Fibroblast of lung (primary cell): ENCODE results near the gene ADAM10.

ENCODE experiments used
- CTCF ChIP-seq, 2 donors: IDR thresholded peaks in 1 of 2; conservative IDR thresholded peaks in 1 of 2; 1 replicate in 1 of 2; 2 replicates in 1 of 2; pipeline ENCODE4 v1.5.1; 2011 to 2012; ENCODE audit warnings: low read length in 2 of 2, control low read depth in 1 of 2, inconsistent platforms in 1 of 2, low read depth in 1 of 2, mild to moderate bottlenecking in 1 of 2
- EZH2 ChIP-seq: IDR thresholded peaks from 2 replicates; pipeline ENCODE4 v1.5.1; 2012; ENCODE audit warnings: low read length, control low read depth, mild to moderate bottlenecking; ENCODE audit errors: missing control alignments

GRCh38 chr15:58762731-58763130 is 13.2 kb upstream of the ADAM10 start:
- TF ChIP-seq EZH2 (no peak), CTCF (conservative IDR thresholded peaks at IDR 0.05 in 1 of 2, IDR thresholded peaks at IDR 0.05 in 1 of 2; ENCODE audit: low read depth in 1 of 2, low read length in 2 of 2) (no peak)
